ENCODE data around the gene SMIM14. TPM values are rescaled to one million over a fixed set of nuclear protein-coding genes. Genes with fewer than 3 reads are reported as not detected.

The SMIM14 gene
- total RNA-seq, 1 donor from 2014 or later, result 15.7 TPM

Small RNA genes lying within 50 kb of the gene (small RNA-seq; reads per million reads assigned to genes)
- gene RNU7-11P, result not detected

Other genes starting within 250 kb of the SMIM14 start
- gene KLB, start 231.9 kb downstream of the SMIM14 start, total RNA-seq, result 1.0 TPM
- 5,741 TPM for gene RPL9, start 179.9 kb downstream of the SMIM14 start, total RNA-seq
- 18.8 TPM for gene LIAS, start 179.8 kb downstream of the SMIM14 start, total RNA-seq
- gene UGDH, start 111.4 kb downstream of the SMIM14 start, total RNA-seq, result 30.8 TPM
- gene UBE2K, start 59.3 kb upstream of the SMIM14 start, total RNA-seq, result 22.4 TPM